Gastrocnemius medialis (tissue), 4 donors: ENCODE results near the gene METTL23.

ENCODE experiments used
- POLR2A ChIP-seq, 2 donors: fragments of 450-650 bp; IDR thresholded peaks; one replicate each; pipeline ENCODE4 v1.6.1; 2017; ENCODE audit warnings: antibody characterized with exemption in 2 of 2, mild to moderate bottlenecking in 2 of 2, moderate library complexity in 2 of 2
- TF ChIP-seq, protein P1 (sequence below), 5 experiments: fragments of 450-650 bp in 3 of 5; fragments of 200-600 bp in 2 of 5; sonication (generic) in 2 of 5; IDR thresholded peaks in 4 of 5; conservative IDR thresholded peaks in 1 of 5; 1 replicate in 4 of 5; 2 replicates in 1 of 5; pipeline ENCODE4 v1.5.1; 2016 to 2019; ENCODE audit warnings: antibody characterized with exemption in 5 of 5, mild to moderate bottlenecking in 3 of 5, moderate library complexity in 3 of 5

- TF ChIP-seq, protein P1, sequence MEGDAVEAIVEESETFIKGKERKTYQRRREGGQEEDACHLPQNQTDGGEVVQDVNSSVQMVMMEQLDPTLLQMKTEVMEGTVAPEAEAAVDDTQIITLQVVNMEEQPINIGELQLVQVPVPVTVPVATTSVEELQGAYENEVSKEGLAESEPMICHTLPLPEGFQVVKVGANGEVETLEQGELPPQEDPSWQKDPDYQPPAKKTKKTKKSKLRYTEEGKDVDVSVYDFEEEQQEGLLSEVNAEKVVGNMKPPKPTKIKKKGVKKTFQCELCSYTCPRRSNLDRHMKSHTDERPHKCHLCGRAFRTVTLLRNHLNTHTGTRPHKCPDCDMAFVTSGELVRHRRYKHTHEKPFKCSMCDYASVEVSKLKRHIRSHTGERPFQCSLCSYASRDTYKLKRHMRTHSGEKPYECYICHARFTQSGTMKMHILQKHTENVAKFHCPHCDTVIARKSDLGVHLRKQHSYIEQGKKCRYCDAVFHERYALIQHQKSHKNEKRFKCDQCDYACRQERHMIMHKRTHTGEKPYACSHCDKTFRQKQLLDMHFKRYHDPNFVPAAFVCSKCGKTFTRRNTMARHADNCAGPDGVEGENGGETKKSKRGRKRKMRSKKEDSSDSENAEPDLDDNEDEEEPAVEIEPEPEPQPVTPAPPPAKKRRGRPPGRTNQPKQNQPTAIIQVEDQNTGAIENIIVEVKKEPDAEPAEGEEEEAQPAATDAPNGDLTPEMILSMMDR (IDR thresholded peaks at IDR 0.05 in 4 of 5, conservative IDR thresholded peaks at IDR 0.05 in 1 of 5), result peak; percentile 57 to 84 (median 81)
- no peak for TF ChIP-seq POLR2A (IDR thresholded peaks at IDR 0.05)
These were observed 11.7 kb upstream of the METTL23 start for GRCh38 chr17:76714822-76715495.
